DND-41 (cell line): ENCODE data around the gene CASP12.

Experiments used
- EZH2 ChIP-seq: IDR thresholded peaks from 3 replicates; pipeline ENCODE4 v1.6.1; 2012; ENCODE audit warnings: borderline replicate concordance, low read depth, mild to moderate bottlenecking, moderate library complexity, low read length, inconsistent platforms; ENCODE audit not compliant: severe bottlenecking
- TF ChIP-seq, protein P1 (sequence below): IDR thresholded peaks from 2 replicates; pipeline ENCODE4 v1.5.1; 2012; ENCODE audit warnings: borderline replicate concordance, low read length, moderate library complexity, mild to moderate bottlenecking; ENCODE audit not compliant: poor library complexity, severe bottlenecking; ENCODE audit errors: extremely low read depth

- no peak for TF ChIP-seq EZH2
- TF ChIP-seq, protein P1, sequence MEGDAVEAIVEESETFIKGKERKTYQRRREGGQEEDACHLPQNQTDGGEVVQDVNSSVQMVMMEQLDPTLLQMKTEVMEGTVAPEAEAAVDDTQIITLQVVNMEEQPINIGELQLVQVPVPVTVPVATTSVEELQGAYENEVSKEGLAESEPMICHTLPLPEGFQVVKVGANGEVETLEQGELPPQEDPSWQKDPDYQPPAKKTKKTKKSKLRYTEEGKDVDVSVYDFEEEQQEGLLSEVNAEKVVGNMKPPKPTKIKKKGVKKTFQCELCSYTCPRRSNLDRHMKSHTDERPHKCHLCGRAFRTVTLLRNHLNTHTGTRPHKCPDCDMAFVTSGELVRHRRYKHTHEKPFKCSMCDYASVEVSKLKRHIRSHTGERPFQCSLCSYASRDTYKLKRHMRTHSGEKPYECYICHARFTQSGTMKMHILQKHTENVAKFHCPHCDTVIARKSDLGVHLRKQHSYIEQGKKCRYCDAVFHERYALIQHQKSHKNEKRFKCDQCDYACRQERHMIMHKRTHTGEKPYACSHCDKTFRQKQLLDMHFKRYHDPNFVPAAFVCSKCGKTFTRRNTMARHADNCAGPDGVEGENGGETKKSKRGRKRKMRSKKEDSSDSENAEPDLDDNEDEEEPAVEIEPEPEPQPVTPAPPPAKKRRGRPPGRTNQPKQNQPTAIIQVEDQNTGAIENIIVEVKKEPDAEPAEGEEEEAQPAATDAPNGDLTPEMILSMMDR: no peak
Measured at GRCh38 chr11:104876324-104876723, 21.9 kb downstream of the CASP12 start.
